Measurements from ENCODE around the gene DDX20.

DNA sequence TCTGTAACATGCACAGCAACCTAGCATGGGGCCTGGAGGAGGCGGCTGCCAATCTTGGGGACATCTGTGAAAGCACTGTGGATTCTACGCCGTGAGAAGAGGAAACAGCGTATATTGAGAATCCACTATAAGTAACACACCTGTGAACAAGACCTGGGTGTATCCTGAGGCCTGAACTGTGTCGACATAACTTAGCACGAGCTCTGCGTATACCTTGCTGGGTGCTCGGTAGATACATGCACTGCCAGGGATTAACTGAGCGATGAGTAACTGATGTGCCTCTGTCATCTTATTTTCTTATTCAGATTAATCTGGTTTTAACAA lies 58.6 kb downstream of the DDX20 start:
- TF ChIP-seq CTCF (IDR thresholded peaks at IDR 0.05; ENCODE audit: low read length) (no peak), EZH2 (IDR thresholded peaks at IDR 0.05; ENCODE audit: borderline replicate concordance, low read length) (no peak)
